Suprapubic skin (tissue), 4 donors: ENCODE results near the gene ZNF691. TPM values are rescaled to one million over a fixed set of nuclear protein-coding genes. Genes with fewer than 3 reads are reported as not detected.

Experiments used
- DNase-seq, 2 donors: peaks; one replicate each; pipeline ENCODE4 v3.0.0-alpha.2; 2019; ENCODE audit warnings: low spot score in 2 of 2
- H3K27ac ChIP-seq: fragments of 200-600 bp; sonication (generic); one replicate; pipeline ENCODE4 v1.5.1; 2019
- H3K27me3 ChIP-seq: fragments of 200-600 bp; sonication (generic); one replicate; pipeline ENCODE4 v1.5.1; 2019
- H3K36me3 ChIP-seq: fragments of 200-600 bp; sonication (generic); one replicate; pipeline ENCODE4 v1.5.1; 2019
- H3K4me1 ChIP-seq: fragments of 200-600 bp; sonication (generic); one replicate; pipeline ENCODE4 v1.5.1; 2019
- H3K4me3 ChIP-seq: fragments of 200-600 bp; sonication (generic); one replicate; pipeline ENCODE4 v1.5.1; 2019; ENCODE audit warnings: mild to moderate bottlenecking
- H3K9me3 ChIP-seq: fragments of 200-600 bp; sonication (generic); one replicate; pipeline ENCODE4 v1.5.1; 2019
- CTCF ChIP-seq, 2 donors: fragments of 200-600 bp in 1 of 2; fragments of 450-650 bp in 1 of 2; sonication (generic) in 1 of 2; IDR thresholded peaks; one replicate each; pipeline ENCODE4 v1.5.1; 2016 to 2019; ENCODE audit warnings: antibody characterized with exemption in 2 of 2, mild to moderate bottlenecking in 1 of 2, moderate library complexity in 1 of 2
- EP300 ChIP-seq: sonication (generic); formaldehyde crosslinking; IDR thresholded peaks from one replicate; pipeline ENCODE4 v1.6.1; 2017; ENCODE audit warnings: antibody characterized with exemption
- POLR2A ChIP-seq, 2 donors: fragments of 450-650 bp; IDR thresholded peaks; one replicate each; pipeline ENCODE4 v1.6.1; 2017; ENCODE audit warnings: antibody characterized with exemption in 2 of 2, mild to moderate bottlenecking in 2 of 2, moderate library complexity in 2 of 2
- POLR2AphosphoS5 ChIP-seq, 3 donors: sonication (generic); formaldehyde crosslinking; IDR thresholded peaks; one replicate each; pipeline ENCODE4 v1.6.1; 2017; ENCODE audit warnings: antibody characterized with exemption in 3 of 3
- WGBS: methylation state at CpG from one replicate; pipeline ENCODE4 v1.1.5; 2018; 5-methylcytosine and 5-hydroxymethylcytosine counted together
- total RNA-seq, 4 donors: library from RNA; depleted of rRNA; stranded (reverse); fragments of >200 nt; gene quantifications; one replicate each; pipeline ENCODE4 v1.1.0, GENCODE V29; 2016

The ZNF691 gene
- total RNA-seq, 4 donors from 2014 or later, result 6.5 to 15.4 (median 12.1) TPM

GRCh38 chr1:42841440-42842147, 4.8 kb upstream of the ZNF691 start:
- no peak overlapping the region for H3K27ac ChIP-seq
- TF ChIP-seq CTCF (IDR thresholded peaks at IDR 0.05), result no peak
- no peak for TF ChIP-seq EP300
- no peak for TF ChIP-seq POLR2A (IDR thresholded peaks at IDR 0.05)
- TF ChIP-seq POLR2AphosphoS5 (IDR thresholded peaks at IDR 0.05), result no peak
- no peaks in the 10 kb centered on the region for H3K9me3 ChIP-seq

GRCh38 chr1:42844592-42845140, 1.7 kb upstream of the ZNF691 start:
- WGBS, result 92% methylated on average over 4 of the region's 4 CpGs

More at GRCh38 chr1:42841440-42842147, 4.8 kb upstream of the ZNF691 start:
- WGBS, result 94% methylated on average over 2 of the region's 2 CpGs
- no peaks in the 10 kb centered on the region for H3K27me3 ChIP-seq
- peaks cover 7% of the 10 kb centered on the region for H3K4me1 ChIP-seq
- peaks cover 30% of the 10 kb centered on the region for H3K36me3 ChIP-seq
- H3K4me3 ChIP-seq, result no peak overlapping the region
- no peak for DNase-seq

GRCh38 chr1:42845193-42845592, 1.2 kb upstream of the ZNF691 start:
- Histone ChIP-seq H3K4me3 (no peak overlapping the region), H3K27me3 (no peaks in the 10 kb centered on the region), H3K36me3 (peaks cover 20% of the 10 kb centered on the region), H3K4me1 (peaks cover 15% of the 10 kb centered on the region), H3K9me3 (no peaks in the 10 kb centered on the region), H3K27ac (no peak overlapping the region)
- TF ChIP-seq EP300 (no peak), POLR2AphosphoS5 (IDR thresholded peaks at IDR 0.05) (no peak), POLR2A (IDR thresholded peaks at IDR 0.05) (no peak), CTCF (IDR thresholded peaks at IDR 0.05) (no peak)
- DNase-seq, result no peak
- WGBS, result 54% methylated on average over 1 of the region's 1 CpG

More at GRCh38 chr1:42844592-42845140, 1.7 kb upstream of the ZNF691 start:
- no peaks in the 10 kb centered on the region for H3K27me3 ChIP-seq
- no peak overlapping the region for H3K27ac ChIP-seq
- H3K36me3 ChIP-seq, result peaks cover 20% of the 10 kb centered on the region
- no peaks in the 10 kb centered on the region for H3K9me3 ChIP-seq
- no peak for DNase-seq
- H3K4me1 ChIP-seq, result peaks cover 15% of the 10 kb centered on the region
- H3K4me3 ChIP-seq, result no peak overlapping the region
- no peak for TF ChIP-seq EP300

- H3K4me1 ChIP-seq, result peaks cover 15% of the 10 kb centered on the region
- H3K36me3 ChIP-seq, result peaks cover 23% of the 10 kb centered on the region
- peak overlapping the region; percentile 92 for H3K4me3 ChIP-seq
- 6% methylated on average over 10 of the region's 10 CpGs for WGBS
- TF ChIP-seq POLR2A (IDR thresholded peaks at IDR 0.05), result no peak
- TF ChIP-seq POLR2AphosphoS5 (IDR thresholded peaks at IDR 0.05), result no peak
- TF ChIP-seq EP300, result no peak
- no peaks in the 10 kb centered on the region for H3K9me3 ChIP-seq
- no peak for DNase-seq
- H3K27me3 ChIP-seq, result no peaks in the 10 kb centered on the region
- no peak overlapping the region for H3K27ac ChIP-seq
These were observed 552 bp upstream of the ZNF691 start for GRCh38 chr1:42845866-42846256.

GRCh38 chr1:42847111-42847595, 740 bp downstream of the ZNF691 start:
- Histone ChIP-seq H3K4me3 (peak overlapping the region; percentile 92), H3K27ac (peak overlapping the region; percentile 67), H3K4me1 (peaks cover 15% of the 10 kb centered on the region), H3K36me3 (peaks cover 27% of the 10 kb centered on the region), H3K9me3 (no peaks in the 10 kb centered on the region), H3K27me3 (no peaks in the 10 kb centered on the region)
- DNase-seq, result no peak
- WGBS, result 7% methylated on average over 6 of the region's 6 CpGs
- TF ChIP-seq EP300 (no peak), CTCF (IDR thresholded peaks at IDR 0.05) (no peak), POLR2AphosphoS5 (IDR thresholded peaks at IDR 0.05) (no peak), POLR2A (IDR thresholded peaks at IDR 0.05) (no peak)

GRCh38 chr1:42847721-42848460, 1.5 kb downstream of the ZNF691 start:
- no peak overlapping the region for H3K4me3 ChIP-seq
- DNase-seq, result no peak
- 84% methylated on average over 6 of the region's 6 CpGs for WGBS
- H3K27ac ChIP-seq, result no peak overlapping the region
- peaks cover 22% of the 10 kb centered on the region for H3K36me3 ChIP-seq
- H3K27me3 ChIP-seq, result no peaks in the 10 kb centered on the region
- no peak for TF ChIP-seq CTCF (IDR thresholded peaks at IDR 0.05)
- peaks cover 15% of the 10 kb centered on the region for H3K4me1 ChIP-seq
- H3K9me3 ChIP-seq, result no peaks in the 10 kb centered on the region
